DMS 273 treated with DMSO at 0.1 percent for 48 hours (cell line): ENCODE data around the gene B9D2.

ENCODE experiments used
- DNase-seq: peaks from one replicate; lab custom pipeline; 2025; lab: John Stamatoyannopoulos, UW

Gene B9D2

GRCh38 chr19:41327576-41328156 is 36.3 kb downstream of the B9D2 start:
- DNase-seq = no peak

GRCh38 chr19:41327076-41327575 is 36.8 kb downstream of the B9D2 start:
- no peak for DNase-seq

GRCh38 chr19:41325947-41326706 is 37.8 kb downstream of the B9D2 start:
- DNase-seq = no peak

GRCh38 chr19:41325640-41325946 is 38.4 kb downstream of the B9D2 start:
- DNase-seq = no peak

- DNase-seq = peak; percentile 36
Observed at GRCh38 chr19:41324921-41325639, 38.9 kb downstream of the B9D2 start.

GRCh38 chr19:41324231-41324702 is 39.7 kb downstream of the B9D2 start:
- DNase-seq = no peak

GRCh38 chr19:41323430-41324125 is 40.4 kb downstream of the B9D2 start:
- DNase-seq = peak; percentile 84

GRCh38 chr19:41323023-41323422 is 40.9 kb downstream of the B9D2 start:
- peak; percentile 61 for DNase-seq

GRCh38 chr19:41322451-41322850 is 41.5 kb downstream of the B9D2 start:
- no peak for DNase-seq

DNA sequence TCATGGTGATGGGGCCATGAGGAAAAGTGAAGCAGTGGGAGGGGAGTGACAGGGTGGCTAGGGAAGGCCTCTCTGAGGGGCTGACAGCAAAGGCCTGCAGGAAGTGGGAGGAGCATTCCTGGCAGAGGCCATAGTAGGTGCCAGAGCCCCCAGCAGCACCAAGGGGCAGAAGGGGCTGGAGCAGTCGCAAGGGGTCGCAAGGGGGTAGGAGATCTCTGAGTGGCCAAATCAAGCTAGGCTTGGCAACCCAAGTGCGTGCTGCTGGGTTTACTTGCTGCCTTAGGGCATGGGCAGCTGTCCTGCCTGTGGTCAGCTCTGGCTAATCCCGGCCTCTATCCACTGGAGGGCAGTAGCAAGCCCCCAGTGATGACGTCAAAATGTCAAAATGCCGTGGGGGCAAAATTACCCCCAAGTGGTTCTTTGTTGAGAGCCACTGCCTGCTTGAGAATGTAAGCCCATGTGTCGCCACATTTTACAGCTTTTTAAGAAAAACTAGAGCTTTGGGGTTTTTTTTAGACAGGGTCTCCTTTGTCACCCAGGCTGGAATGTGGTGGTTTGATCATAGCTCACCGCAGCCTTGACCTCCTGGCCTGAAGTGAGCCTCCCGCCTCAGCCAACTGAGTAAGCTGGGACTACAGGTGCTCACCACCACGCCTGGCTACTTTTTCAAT is 42.2 kb downstream of the B9D2 start:
- no peak for DNase-seq

DNA sequence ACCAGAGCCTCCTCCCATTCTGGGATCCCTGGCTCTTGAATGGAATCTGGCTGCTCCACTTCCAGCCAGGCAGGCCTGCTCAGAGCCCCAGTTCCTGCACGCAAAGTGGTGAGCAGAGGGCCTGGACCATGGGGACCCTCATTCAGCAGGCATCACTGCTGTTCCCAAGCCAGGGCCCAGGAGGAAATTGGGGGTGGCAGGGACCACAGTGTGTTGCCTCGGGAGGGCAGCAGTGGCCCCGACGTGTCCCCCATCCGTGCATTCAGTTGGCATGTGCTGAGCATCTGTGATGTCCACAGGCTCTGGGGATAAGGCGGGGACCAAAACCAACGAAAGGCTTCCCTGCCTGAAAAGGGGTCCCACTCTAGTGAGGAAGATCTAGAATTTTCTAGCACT is 42.7 kb downstream of the B9D2 start:
- no peak for DNase-seq

- DNase-seq = no peak
Observed at GRCh38 chr19:41320568-41320967, 43.4 kb downstream of the B9D2 start.

DNA sequence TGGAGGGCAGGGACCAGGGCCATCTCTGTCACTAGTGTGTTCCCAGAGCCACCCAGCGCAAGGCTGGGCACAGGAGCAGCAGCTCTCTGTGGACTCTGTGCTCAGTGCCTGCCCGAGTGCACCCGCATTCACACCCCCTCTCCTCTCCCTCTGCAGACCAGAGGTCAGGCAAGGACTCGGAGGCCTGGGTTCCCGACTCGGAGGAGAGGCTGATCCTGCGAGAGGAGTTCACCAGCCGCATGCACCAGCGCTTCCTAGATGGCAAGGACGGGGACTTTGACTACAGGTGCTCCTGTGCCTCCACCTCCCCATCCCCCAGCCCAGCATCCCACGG is 43.8 kb downstream of the B9D2 start:
- DNase-seq = no peak

GRCh38 chr19:41319500-41320184 is 44.3 kb downstream of the B9D2 start:
- DNase-seq = no peak

DNA sequence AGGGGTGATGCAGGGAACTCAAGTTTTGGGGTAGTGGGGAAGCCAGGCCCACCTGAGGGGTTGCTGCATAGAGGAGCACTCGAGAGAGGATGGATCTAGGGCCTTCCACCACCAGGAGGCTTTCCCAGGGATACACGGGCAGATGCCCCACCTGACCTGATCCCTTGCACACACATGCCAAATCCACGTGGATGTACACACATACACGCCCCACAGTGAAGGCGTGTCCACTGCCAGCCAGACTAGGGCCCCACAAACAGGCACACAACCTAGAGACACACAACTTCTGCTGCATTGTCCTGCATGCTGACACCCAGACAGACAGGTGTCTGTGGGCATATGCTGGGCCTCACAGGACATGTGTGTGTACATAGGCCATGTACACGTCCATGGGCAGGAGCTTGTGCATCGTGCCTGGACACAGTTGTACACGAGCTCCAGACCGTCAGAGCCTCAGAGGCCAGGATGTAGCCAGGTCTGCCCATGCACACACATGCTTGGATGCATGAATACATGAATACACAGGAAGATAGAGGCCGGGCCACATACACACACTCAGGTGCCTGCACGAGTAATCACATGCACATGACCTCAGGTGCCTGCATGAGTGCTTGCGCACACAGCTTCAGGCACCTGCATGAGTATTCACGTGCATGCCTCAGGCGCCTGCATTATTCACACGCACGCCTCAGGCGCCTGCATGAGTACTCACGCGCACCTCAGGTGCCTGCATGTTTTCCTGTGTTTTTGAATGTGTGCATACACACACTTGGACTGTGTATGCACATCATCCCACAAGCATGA is 45.1 kb downstream of the B9D2 start:
- DNase-seq = no peak

GRCh38 chr19:41316306-41316920 is 47.5 kb downstream of the B9D2 start:
- DNase-seq = no peak

- DNase-seq = no peak
Observed at GRCh38 chr19:41311613-41312012, 52.3 kb downstream of the B9D2 start.

DNA sequence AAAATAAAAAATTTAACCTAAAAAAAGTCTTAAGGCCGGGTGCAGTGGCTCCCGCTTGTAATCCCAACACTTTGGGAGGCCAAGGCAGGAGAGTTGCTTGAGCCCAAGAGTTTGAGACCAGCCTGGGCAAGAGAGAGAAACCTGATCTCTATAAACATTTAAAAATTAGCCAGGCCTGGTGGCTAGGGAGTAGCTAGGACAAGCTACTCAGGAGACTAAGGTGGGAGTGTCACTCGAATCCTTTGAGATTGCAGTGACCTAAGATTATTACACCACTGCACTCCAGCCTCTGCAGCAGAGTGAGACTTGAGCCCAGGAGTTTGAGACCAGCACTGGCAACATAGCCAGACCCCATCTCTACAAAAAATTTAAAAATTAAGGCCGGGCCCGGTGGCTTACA is 52.9 kb downstream of the B9D2 start:
- no peak for DNase-seq

GRCh38 chr19:41310033-41310831 is 53.7 kb downstream of the B9D2 start, which contains the start of gene CCDC97:
TSS of gene CCDC97 (plus strand) at chr19:41310172. CDS start at chr19:41310311, 139 bp downstream.
- DNase-seq = peak; percentile 59
